ENCODE measurements around the gene INAFM1. TPM values are rescaled to one million over a fixed set of nuclear protein-coding genes. Genes with fewer than 3 reads are reported as not detected.

Gene INAFM1
- polyA plus RNA-seq, result 10 to 100 TPM; 13.2 to 25.4 (median 16.1) TPM

DNA sequence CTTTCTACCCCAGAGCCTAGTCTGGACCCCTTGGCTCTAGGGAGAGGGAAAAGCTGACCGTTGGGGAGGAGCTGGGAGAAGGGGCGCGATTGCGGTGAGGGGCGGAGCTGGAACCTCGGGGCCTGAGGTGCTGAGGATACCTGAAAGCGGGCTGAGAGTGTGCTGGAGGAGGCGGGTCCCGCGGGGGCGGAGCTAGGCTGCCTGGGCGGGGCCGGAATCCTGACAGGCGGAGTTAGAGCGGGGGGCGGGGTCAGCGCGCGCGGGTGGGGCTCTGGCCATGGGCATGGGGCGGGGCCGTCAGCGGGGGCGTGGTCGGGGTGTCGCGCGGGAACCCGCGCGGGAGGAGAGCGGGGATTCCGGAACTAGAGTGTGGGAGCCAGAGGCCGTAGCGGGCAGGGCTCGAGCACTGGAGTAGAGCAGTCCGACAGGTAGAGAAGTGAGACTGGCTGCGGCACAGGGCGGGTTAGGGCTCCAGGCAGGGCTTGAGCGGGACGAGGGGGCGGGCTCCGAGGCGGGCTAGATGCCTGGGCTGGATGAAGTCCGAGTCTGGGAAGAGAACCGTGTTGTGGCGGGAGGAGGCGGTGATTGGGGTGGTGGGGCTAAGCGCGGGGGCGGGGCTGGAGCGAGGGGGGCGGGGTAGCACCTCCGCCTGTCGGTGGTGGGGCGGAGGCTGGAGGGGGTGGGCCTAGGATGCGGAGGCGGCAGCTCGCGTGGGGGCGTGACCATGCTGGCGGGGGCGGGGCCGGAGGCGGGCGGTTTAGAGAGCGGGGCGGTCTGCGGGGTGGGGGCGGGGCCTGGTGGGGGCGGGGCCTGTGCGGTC is at the start of gene INAFM1:
INAFM1 (plus strand) TSS at position 815 of the 820 bp plus-strand sequence. CDS start 35 bp downstream, outside the sequence.
- 0 to 1% (median 0%) methylated on average over 38 to 67 of the region's 72 CpGs for WGBS, 3 donors
- peak within 1 kb of the TSS; percentile 94 for H3K27ac ChIP-seq (ENCODE audit: low read depth, low read length)

DNA sequence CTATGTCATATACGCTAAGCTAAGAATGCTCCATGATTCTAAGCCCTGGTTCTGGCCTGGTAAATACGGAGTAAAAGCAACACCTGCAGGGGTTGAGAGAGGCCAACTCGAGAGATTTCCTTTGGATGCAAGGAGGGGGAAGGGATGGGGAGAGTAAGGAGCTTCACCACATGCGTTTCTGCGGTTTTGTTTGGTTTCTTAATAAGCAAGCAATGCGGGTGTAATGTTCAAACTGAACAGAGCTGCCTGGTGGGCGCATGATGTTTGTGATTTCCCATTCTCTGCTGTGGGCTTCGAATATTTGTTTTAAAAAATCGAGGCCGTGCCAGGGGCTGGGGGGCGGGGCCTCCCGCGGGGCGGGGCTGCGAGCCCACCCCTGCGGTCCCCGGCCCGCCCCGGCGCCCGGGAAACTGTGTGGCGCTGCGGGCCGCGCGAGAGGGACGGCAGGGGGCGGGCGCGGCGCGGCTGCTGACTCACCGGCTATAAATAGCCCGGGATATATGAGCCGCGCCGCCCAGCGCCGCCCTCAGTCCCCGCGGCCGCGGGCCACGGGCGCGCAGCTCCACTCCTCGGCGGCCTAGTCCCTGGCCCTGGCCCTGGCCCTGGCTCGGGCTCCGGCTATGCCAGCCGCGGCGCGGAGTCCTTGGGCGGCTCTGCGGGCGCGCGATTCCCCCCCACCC is 48.8 kb upstream of the INAFM1 start:
- peak overlapping the region; percentile 97 for H3K27ac ChIP-seq (ENCODE audit: low read depth, low read length)
- WGBS, 3 donors, result 3% methylated on average over 41 to 59 of the region's 59 CpGs

DNA sequence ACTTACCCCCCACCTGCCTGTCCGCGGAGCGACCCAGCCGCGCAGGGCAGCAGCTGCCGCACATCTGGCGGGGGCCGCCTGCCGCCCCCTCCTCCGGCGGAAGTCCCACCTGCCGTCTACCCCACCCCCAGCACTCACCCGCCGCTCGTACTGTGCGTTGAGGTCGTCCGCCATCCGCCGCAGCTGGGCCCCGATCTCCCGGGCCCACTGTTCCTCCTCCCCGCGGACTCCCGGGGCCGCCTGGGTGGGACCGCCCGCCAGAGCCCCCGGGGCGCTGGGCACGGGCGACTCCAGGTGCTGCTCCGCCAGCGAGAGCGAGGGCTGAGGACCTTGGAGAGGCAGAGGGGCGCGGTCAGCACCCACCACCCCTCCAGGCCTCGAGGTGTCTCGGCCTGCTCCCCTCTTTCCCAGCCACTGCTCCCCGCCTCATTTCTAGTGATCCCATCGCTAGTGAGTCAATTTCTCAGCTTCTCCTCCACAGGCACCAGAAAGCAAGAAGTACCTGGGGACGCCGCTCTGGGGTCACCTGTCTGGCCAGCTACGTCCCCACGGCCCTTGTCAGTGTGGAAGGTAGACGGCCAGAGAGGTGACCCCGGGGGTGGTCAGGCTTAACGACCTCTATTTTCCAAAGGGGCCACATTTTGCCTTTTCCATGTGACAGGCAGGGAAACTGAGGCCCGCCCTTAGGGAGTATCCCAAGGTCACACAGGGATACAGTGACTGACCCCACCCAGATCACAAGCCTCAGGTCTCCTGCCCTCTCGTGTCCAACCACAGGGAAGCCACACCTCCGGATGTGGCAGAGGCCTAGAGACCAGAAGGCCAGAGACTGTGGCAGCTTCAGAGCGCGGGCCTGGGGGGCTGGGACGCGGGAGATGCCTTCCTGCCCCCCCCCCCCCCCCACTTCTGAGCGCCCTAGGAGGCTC is 48.0 kb upstream of the INAFM1 start:
- H3K27ac ChIP-seq (ENCODE audit: low read depth, low read length), result peak overlapping the region; percentile 97
- WGBS, 3 donors, result 1 to 15% (median 4%) methylated on average over 29 to 56 of the region's 56 CpGs

DNA sequence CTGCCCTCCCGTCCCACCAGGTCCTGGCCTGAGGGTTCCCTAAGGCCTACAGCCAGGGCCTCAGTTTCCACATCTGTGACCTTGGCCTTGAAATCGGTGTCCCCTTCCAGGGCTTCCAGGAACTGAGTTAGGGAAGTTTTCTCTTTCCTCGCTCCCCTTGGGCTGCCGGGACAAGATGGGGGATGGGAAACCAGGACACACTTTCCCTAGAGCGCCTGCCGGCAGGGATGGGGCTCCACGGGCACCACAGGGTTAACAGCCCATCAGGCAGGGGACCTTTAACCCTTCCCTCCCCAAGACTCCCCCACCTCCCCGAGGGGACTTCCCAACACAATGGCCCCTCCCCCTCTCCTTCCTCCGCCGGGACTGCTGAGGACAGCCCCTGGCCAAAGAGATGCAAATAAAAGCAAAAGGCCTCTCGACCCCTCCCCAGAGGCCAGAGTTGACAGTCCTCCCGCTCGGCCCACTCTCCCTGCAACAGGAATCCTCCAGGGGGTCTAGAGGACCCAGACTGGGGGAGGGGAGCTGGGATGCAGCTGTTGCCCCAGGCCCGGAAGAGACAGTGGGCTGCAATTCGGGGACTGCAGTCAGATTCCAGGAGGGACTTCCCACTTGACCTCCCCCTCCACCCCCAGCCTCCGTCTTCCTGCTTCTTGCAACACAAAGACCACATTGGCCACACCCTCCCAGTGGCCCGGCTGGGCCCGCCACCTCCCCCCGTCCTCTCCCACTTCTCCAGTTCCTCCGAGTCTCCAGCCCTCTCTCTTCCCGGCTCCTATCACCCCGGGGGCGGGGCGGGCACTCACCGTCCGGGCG is 47.1 kb upstream of the INAFM1 start:
- peak overlapping the region; percentile 97 for H3K27ac ChIP-seq (ENCODE audit: low read depth, low read length)
- WGBS, 3 donors, result 1 to 7% (median 1%) methylated on average over 25 to 27 of the region's 27 CpGs

DNA sequence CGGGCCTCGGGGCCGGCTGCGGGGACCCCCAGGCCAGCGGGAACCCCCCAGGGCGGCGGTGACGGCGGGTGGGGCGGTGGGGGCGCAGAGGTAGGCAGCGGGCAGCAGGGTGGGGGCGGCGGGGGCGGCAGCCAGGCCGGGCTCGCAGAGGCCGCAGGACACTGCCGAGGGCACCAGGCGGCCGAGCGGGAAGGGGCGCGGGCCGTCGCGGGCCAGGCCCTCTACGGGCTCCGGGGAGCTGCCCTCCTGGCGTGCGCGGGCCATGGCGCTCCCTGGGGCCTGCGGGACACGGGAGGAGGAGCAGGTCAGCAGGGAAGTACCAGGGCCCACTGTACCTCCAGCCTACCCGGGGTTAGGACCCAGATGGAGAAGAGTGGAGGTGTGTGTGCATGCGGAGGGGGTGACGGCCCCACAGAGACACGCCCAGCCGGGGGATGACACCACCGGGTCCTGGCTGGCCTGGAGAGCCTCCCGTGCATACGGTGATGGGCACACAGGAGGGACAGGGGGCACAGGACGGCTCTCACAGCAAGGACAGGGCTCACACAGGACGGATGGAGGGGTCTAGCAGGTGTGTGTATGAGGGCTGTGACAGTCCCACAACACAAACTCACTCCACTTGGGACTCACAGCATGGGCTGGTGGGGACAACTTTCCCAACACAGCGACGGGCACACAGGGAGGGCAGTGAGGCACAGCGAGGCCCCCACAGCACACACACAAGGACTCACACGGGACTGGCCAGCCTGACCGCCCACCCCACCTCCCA is 46.3 kb upstream of the INAFM1 start:
- 2 to 12% (median 5%) methylated on average over 32 to 50 of the region's 50 CpGs for WGBS, 3 donors
- peak overlapping the region; percentile 86 for H3K27ac ChIP-seq (ENCODE audit: low read depth, low read length)

DNA sequence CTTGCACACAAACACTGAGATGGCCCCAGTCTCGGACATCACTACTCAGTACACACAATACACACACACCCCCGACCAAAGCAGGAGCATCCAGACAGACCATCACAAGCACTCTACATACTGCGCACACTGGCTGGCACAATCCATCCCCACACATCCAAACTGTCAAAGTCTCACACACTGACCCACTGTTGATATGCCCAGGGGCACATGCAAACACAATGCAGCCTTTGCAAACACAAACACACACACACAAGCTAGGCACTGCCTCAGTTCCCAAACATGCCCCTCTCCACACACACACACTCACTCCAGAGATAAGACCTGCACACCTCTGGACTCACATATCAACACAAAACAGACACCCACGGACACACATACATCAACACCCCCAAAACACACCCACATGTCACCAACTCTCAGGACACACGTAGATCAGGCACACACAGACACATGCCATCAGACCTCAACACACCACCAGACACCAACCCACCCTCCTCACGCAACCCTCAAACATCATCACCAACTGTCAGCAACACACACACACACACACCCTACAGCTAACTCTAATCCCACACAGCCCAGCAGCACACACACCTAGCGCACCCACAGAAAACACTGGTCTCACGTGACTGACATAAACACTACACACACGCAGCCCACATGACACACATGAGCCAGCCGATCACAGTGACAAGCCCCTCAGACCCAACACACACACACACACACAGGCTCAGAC is 45.6 kb upstream of the INAFM1 start:
- H3K27ac ChIP-seq (ENCODE audit: low read depth, low read length), result no peak overlapping the region
- WGBS, 3 donors, result 21 to 44% (median 22%) methylated on average over 10 of the region's 10 CpGs

DNA sequence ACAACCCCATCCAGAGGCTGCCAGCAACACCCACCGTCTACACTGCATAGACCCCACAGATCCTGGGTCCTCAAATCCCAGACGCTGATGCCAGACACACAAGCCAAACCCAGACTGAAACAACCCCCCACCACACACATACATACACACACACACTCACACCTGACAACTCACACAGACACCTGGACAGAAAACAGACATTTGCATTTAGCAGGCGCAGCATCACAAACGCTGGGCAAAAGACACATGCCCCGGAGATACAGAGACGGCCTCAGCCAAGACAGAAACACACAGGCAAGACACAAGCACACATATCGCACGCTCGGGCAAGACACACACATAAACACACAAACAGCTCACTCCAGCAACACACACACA is 45.0 kb upstream of the INAFM1 start:
- 5 to 15% (median 7%) methylated on average over 9 of the region's 9 CpGs for WGBS, 3 donors
- no peak overlapping the region for H3K27ac ChIP-seq (ENCODE audit: low read depth, low read length)

DNA sequence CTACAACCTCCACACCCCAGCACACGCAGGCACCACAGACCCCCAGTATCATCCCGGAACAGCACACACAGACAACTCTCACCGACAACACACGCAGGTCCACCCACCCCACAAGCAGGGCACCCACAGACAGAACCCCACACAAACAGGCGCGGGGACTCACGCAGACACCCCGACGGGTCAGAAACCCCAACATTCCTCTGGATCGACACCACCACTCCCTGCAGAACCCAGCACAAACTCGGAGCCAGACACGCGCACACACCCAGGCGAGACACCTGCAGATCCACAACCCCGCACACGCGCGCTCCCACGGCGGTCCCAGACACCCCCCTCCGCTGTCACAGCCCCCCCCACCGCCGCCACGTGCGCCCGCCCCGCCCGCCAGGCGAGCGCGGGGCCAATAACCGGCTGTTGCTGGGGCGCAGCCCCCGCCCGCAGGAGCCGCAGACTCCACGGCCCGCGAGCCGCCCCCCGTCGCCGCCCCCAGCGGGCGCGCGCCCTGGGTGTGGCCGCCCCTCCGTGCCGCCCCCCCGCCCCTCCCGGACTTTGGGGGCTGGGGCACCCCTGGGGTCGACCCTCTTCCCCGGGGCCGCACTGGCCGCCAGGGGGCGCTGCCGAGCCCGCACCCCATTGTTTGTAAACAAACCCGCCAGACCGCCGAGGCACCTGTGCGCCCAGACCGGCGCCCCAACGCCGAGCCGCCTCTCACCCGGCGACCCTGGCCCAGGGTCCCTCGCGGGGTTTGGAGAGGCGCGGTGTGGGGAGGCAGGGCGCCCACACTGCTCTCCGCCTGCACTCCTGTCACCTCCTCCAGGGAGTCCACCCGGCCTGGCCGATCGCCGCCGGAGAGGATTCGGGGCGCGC is 44.4 kb upstream of the INAFM1 start:
- H3K27ac ChIP-seq (ENCODE audit: low read depth, low read length), result no peak overlapping the region
- WGBS, 3 donors, result 1 to 3% (median 1%) methylated on average over 51 to 84 of the region's 84 CpGs

DNA sequence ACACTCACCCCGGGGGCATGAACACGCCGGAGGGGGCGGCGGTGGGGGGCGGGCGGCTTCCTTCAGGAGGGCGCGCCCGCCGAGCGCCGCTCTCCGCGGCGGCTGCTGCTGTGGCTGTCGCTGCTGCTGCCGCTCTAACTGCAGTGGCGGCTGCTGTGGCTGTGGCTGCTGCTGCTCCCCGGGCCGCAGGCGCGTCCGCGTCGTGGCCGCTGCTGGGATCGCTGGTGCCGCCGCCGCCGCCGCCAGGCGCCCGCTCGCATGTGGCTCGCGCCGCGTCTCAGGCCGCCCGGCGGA is 43.8 kb upstream of the INAFM1 start, which contains the start of gene BBC3:
BBC3 (minus strand) TSS at position 279 of the 294 bp plus-strand sequence. CDS start 2,768 bp downstream, outside the sequence.
- no peak within 1 kb of the TSS for H3K27ac ChIP-seq (ENCODE audit: low read depth, low read length)
- 0% methylated on average over 19 to 43 of the region's 43 CpGs for WGBS, 3 donors

DNA sequence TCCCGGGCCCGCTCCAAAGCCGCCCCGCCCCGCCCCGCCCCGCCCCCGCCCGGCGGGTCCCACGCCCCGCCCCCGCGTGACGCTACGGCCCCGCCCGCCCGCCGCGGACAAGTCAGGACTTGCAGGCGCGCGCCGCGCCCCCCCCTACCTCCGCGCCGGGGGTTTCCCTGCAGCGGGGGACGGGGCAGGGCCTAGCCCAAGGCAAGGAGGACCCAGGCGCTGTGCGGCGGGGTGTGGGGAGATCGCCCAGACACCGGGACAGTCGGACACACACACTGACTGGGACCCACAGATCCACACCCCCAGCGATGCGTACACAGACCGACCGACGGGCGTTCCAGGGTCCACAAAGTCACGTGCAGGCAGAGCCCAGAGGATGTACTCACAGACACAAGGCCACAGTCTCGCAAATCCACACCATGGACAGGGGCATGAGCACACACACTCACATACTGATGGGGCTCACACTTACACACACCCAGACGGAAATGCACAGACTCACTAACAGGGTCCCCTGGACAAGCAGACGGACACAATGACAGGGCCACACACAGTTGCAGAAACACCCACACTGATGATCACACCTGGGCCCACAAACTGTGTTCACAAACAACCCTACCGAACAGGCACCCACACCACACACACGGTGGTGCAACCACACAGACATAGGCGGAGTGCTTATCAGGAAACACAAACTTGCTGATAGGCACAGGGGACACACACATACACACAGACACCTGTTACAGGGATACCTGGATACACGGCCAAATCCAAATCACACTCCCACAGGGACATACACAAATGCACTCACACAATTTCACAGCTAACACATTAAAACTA is 43.2 kb upstream of the INAFM1 start:
- no peak overlapping the region for H3K27ac ChIP-seq (ENCODE audit: low read depth, low read length)
- whole genome bisulfite sequencing, 3 donors, result 5 to 16% (median 7%) methylated on average over 19 to 51 of the region's 51 CpGs

DNA sequence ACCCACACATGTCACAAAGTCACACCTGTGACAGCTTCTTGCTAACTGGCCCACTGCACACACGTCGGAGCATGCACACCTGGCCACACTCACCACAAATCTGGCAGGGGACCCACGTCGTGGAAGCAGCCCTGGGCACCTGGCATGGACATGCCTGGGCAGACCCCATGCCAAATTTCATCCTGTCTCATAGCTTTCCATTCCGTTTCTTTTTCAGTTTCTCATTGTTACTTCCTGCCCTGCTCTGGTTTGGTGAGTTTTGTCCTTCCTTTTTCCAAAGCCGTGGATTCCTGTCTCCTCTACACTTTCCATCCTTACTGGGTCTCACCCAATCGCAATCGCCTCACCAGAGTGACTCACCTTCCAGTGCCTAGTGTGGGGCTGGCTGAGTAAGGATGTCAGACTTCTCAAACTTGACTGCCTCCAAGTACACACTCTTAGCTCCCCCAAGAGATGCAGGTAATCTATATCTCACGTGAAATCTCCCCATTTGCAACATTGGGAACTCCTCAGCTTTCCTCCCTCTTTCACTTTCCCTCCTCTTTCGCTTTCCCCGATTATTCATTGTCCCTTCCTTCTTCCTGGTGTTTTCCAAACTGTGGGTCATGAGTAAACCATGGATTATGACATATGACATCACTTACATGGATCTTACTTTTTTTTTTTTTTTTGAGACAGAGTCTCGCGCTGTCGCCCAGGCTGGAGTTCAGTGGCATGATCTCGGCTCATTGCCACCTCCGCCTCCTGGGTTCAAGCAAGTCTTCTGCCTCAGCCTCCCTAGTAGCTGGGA is 42.1 kb upstream of the INAFM1 start:
- H3K27ac ChIP-seq (ENCODE audit: low read depth, low read length), result no peak overlapping the region
- WGBS, 3 donors, result 40 to 57% (median 45%) methylated on average over 16 of the region's 16 CpGs

DNA sequence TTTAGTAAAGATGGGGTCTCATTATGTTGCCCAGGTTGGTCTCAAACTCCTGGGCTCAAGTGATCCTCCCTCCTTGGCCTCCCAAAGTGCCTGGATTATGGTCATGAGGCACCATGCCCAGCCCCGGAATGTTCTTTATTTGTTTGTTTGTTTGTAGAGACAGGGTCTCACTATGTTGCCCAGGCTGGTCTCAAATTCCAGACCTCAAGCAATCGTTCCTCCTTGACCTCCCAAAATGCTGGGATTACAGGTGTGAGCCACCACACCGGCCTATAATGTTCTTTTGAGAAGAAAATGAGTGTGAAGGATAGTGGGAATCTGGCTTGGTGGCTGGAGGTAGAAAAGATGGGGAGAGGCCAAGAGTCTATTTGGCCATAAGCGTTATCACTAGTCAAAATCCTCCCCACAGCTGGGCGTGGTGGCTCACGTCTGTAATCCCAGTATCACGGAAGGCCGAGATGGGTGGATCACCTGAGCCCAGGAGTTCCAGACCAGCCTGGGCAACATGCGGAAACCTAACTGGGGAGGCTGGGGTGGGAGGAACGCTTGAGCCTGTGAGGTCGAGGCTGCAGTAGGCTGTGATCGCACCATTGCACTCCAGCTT is 38.5 kb upstream of the INAFM1 start:
- H3K27ac ChIP-seq (ENCODE audit: low read depth, low read length), result no peak overlapping the region
- WGBS, 3 donors, result 86 to 90% (median 89%) methylated on average over 12 of the region's 12 CpGs

DNA sequence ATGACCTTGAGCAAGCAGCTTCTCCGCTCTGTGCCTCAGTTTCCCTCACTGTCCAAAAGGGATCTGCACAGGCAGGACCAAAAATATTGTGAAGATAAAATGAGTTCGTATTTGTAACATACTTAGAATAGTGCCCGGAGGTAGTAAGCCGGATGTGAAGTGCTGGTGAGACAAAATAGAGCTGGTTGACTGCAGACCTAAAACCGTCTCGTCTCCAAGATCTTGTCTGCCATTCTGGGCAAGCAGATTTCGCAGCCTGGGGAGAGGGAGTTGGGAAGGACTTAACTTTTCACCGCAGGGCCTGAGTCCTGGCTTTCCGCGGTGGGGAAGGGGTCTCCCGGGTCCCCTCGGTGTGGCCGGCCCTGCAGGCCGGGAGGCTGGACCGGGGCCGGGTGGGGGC is 35.5 kb upstream of the INAFM1 start:
- H3K27ac ChIP-seq (ENCODE audit: low read depth, low read length), result no peak overlapping the region
- 10 to 12% (median 12%) methylated on average over 16 of the region's 16 CpGs for WGBS, 3 donors

All from adipose tissue (tissue), 3 donors.